ENCODE measurements around the gene TNIP1.
A peak's percentile ranks its signal among the peaks of the same experiment; 100 is the strongest.

TNIP1 gene

DNA sequence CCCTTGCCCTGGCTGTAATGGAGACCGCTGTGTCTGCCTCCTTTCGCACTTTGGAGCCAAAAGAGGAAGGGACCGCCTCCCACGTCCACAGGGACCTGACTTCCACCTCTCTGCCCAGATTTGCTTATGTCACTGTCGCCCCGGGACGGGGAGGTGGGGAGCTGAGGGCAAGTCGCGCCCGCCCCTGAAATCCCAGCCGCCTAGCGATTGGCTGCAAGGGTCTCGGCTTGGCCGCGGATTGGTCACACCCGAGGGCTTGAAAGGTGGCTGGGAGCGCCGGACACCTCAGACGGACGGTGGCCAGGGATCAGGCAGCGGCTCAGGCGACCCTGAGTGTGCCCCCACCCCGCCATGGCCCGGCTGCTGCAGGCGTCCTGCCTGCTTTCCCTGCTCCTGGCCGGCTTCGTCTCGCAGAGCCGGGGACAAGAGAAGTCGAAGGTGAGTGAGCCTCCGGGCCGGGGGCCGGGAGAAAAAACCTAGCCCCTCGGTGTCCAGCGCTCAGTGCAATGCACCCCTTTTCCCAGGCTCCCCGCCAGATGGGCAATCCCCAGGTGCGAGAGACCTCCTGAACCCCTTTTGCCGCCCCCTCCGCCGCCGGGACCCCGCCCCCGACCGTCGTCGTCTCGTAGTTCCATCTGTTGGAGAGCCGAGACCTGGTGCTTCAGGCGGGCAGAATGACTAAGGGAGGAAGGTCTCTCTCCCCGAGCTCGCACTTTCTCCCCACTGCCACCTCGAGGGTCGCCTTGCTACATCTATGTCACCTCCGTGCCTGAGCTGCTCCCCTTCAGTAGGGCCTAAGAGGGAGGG, 60.3 kb downstream of the TNIP1 start, which contains the start of gene GPX3:
GPX3 (plus strand) TSS at position 288 of the 807 bp plus-strand sequence; CDS start at position 352, 64 bp downstream.
- Histone ChIP-seq H3K9me3 (no peaks in the 10 kb centered on the region), H3K4me2 (peak within 1 kb of the TSS; percentile 99), H3K9ac (peak within 1 kb of the TSS; percentile 66; the same call in 1 of the 2 replicates), H3K27me3 (peaks cover 28% of the 10 kb centered on the region), H3K27ac (no peak within 1 kb of the TSS), H4K20me1 (peaks cover 14% of the 10 kb centered on the region; the same call in 1 of the 2 replicates), H3K4me3 (peak within 1 kb of the TSS; percentile 71), H3K36me3 (peaks cover 12% of the 10 kb centered on the region; the same call in 1 of the 2 replicates), H3K4me1 (peaks cover 37% of the 10 kb centered on the region)
- no peak for TF ChIP-seq Cebpa-rat (IDR thresholded peaks at IDR 0.05)

DNA sequence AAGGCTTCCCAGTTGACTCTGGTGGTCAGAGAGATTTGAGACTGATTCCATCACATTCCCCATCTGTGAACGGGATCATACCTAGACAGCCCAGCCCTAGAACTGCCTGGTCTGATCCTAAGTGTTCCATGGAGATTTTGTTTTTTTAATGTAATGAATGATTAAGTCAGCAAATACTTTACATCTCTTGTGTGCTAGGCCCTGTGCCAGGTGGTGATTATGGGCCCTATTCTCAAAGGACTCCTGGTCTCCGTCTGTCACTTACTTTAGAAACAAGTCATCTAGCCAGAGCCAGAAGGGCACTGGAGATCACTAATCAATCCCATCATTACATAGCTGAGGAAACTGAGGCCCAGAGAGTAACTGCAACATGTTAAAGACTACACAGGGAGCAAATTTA, 61.5 kb downstream of the TNIP1 start:
- Histone ChIP-seq H3K9me3 (no peaks in the 10 kb centered on the region), H3K4me1 (peaks cover 37% of the 10 kb centered on the region), H3K27me3 (peaks cover 28% of the 10 kb centered on the region), H3K27ac (no peak overlapping the region), H3K36me3 (peaks cover 3% of the 10 kb centered on the region; the same call in 1 of the 2 replicates), H4K20me1 (peaks cover 14% of the 10 kb centered on the region; the same call in 1 of the 2 replicates), H3K4me2 (0 out of 2 replicates have a peak overlapping the region, but pooled peaks have one; percentile 99), H3K4me3 (no peak overlapping the region), H3K9ac (no peak overlapping the region)
- no peak for TF ChIP-seq Cebpa-rat (IDR thresholded peaks at IDR 0.05)

DNA sequence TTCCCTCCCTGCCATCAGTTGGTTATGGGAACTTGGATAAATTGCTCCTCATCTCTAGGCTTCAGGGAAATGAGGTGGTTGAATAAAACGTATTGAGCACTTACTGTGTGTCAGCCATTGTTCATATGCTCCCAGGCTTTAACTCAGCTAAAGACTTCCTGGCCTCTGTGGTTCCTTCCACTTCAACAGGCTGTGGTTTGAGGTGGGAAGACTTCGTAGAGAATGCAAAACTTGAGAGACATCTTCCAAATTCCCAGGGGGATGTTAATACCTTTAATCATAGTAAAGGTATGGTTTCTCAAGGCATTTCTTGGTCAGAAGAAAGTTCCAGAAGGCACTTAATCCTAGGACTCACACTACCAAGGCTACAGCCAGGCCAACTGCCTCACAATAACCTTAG, 62.0 kb downstream of the TNIP1 start:
- H3K27me3 ChIP-seq, result peaks cover 28% of the 10 kb centered on the region
- H3K4me2 ChIP-seq, result 0 out of 2 replicates have a peak overlapping the region, but pooled peaks have one; percentile 99
- H3K4me1 ChIP-seq, result peaks cover 37% of the 10 kb centered on the region
- no peak overlapping the region for H3K27ac ChIP-seq
- no peak overlapping the region for H3K9ac ChIP-seq
- no peaks in the 10 kb centered on the region; the same call in 1 of the 2 replicates for H3K36me3 ChIP-seq
- H4K20me1 ChIP-seq, result peaks cover 14% of the 10 kb centered on the region; the same call in 1 of the 2 replicates
- H3K4me3 ChIP-seq, result no peak overlapping the region
- H3K9me3 ChIP-seq, result no peaks in the 10 kb centered on the region
- TF ChIP-seq Cebpa-rat (IDR thresholded peaks at IDR 0.05), result no peak

DNA sequence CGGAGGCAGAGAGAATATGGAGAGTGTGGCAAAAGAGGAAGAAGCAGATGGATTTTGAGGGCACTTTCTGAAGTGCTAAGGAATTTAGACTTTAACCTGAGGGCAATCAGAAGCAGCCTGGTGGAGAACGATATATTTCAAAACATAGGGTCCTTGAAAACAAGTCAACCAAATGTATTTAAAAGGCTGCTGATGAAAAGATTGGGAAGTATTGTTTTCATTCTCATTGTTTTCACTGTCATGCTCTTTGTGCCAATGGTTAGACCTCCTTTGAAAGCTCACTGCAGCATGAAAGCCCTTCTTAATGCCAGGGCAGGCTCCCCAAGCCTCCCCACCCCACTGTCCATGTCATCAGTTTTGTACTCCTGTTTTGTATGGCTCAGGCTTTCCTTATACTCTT, 62.9 kb downstream of the TNIP1 start:
- no peaks in the 10 kb centered on the region for H3K36me3 ChIP-seq
- no peak overlapping the region for H3K4me3 ChIP-seq
- H4K20me1 ChIP-seq, result peaks cover 14% of the 10 kb centered on the region; the same call in 1 of the 2 replicates
- H3K9me3 ChIP-seq, result no peaks in the 10 kb centered on the region
- peaks cover 28% of the 10 kb centered on the region for H3K27me3 ChIP-seq
- no peak overlapping the region for H3K27ac ChIP-seq
- TF ChIP-seq Cebpa-rat (IDR thresholded peaks at IDR 0.05), result no peak
- no peak overlapping the region for H3K9ac ChIP-seq
- no peak overlapping the region for H3K4me2 ChIP-seq
- H3K4me1 ChIP-seq, result peaks cover 37% of the 10 kb centered on the region

DNA sequence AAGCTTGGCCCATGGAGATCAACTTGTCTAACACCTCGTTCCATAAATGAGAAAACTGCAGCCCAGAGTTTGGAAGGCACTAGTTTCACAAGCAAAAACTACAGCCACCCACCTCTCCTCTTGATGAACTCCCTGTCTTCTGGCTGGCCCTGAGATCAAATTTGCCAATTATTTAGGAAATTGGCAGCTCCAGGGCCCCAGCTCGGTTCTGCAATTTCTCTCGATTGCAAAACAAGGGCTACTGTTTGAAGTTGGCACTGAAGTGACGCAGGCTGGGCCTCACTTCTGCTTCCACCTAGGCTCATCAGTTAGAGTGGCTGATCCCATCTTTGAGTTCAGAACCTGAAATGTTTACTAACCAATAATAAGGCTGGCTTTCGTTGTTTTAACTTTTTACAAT, 64.1 kb downstream of the TNIP1 start:
- H3K9ac ChIP-seq, result no peak overlapping the region
- no peaks in the 10 kb centered on the region for H3K9me3 ChIP-seq
- no peak overlapping the region for H3K4me2 ChIP-seq
- H3K27ac ChIP-seq, result no peak overlapping the region
- peaks cover 22% of the 10 kb centered on the region for H3K27me3 ChIP-seq
- H3K4me1 ChIP-seq, result peaks cover 33% of the 10 kb centered on the region
- H3K4me3 ChIP-seq, result no peak overlapping the region
- peaks cover 10% of the 10 kb centered on the region; the same call in 1 of the 2 replicates for H4K20me1 ChIP-seq
- TF ChIP-seq Cebpa-rat (IDR thresholded peaks at IDR 0.05), result no peak
- no peaks in the 10 kb centered on the region for H3K36me3 ChIP-seq

DNA sequence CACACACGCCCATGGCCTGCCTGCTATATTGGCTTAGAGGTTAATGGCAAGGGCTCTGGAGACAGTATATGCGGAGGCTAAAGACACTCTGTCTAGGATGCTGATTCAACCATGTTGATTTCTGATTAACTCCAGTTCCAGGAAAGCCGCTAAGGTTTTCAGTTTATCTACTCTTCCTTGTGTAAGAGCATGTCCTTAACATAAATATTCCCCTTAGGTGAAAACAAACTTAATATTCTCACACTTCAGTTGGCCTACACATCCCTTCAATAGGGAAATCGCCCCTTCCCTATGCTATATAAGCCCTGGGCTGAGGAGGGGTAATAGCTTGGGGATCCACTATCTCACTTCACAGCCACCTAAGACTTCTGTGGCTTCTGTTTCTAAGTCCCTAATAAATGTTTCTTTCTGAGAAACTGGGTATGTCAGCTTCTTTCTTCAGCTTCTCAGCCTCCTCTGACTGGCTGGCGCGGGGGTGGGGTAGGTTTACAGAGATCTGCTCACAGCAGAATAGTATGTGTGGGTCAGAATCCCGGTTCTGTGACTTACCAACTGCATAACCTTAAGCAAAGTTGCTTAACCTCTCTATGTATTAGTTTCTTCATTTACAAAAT, 64.8 kb downstream of the TNIP1 start:
- H3K4me1 ChIP-seq, result peaks cover 27% of the 10 kb centered on the region
- H3K27ac ChIP-seq, result no peak overlapping the region
- no peak overlapping the region for H3K4me2 ChIP-seq
- H3K9me3 ChIP-seq, result no peaks in the 10 kb centered on the region
- H4K20me1 ChIP-seq, result peaks cover 4% of the 10 kb centered on the region; the same call in 1 of the 2 replicates
- H3K9ac ChIP-seq, result no peak overlapping the region
- H3K27me3 ChIP-seq, result peaks cover 15% of the 10 kb centered on the region
- H3K36me3 ChIP-seq, result no peaks in the 10 kb centered on the region
- H3K4me3 ChIP-seq, result no peak overlapping the region
- no peak for TF ChIP-seq Cebpa-rat (IDR thresholded peaks at IDR 0.05)

DNA sequence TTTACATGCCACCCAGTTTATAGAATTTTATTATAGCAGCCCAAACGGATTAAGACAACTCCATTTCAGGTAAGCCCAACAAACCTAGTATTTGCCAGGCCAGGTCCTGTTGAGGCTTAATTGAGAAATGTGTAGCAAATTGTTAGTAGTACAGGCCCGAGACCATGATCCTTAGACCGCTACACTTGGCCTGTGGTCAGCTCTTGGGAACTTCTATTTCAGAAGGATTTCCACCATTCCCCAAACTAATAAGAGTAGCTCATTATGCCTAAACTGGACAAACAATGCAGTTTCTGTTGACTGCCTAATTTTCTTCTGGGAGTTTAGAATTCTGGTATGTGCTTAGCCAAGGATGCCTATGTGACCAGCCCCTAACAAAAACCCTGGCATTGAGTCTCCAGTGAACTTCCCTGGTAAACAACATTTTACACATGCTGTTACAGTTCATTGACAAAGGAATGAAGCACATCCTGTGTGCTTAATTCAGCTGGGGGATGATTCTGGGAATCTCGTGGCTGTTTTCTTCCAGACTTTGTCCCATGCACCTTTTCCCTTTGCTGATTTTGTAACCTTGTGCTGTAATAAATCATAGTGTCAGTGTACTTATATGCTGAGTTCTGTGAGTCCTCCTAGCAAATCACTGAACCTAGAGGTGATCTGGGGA, 66.0 kb downstream of the TNIP1 start:
- Histone ChIP-seq H3K4me1 (peaks cover 14% of the 10 kb centered on the region), H3K27ac (no peak overlapping the region), H3K36me3 (no peaks in the 10 kb centered on the region), H3K4me2 (no peak overlapping the region), H3K9ac (no peak overlapping the region), H4K20me1 (no peaks in the 10 kb centered on the region), H3K27me3 (peaks cover 4% of the 10 kb centered on the region; the same call in 1 of the 2 replicates), H3K9me3 (no peaks in the 10 kb centered on the region), H3K4me3 (no peak overlapping the region)
- TF ChIP-seq Cebpa-rat (IDR thresholded peaks at IDR 0.05), result no peak

DNA sequence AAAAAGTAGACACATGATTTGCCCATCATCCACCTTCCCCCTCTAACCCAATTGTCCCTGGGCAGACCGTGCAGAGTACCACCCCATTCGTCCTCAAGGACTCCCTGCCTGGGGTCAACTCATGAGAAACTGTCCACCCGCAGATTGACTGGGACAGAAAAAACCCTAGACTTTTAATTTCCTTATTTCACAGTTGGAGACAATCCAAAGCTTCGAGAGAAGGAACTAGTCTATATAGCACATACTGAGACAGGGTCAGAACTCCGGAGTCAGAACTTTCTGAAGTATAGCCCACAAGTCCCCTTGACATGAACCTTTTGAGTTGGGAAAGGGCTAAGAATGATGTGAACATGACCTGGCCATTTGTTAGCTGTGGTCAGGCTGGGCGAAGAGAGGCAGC, 68.0 kb downstream of the TNIP1 start:
- H3K27me3 ChIP-seq, result no peaks in the 10 kb centered on the region
- H3K4me2 ChIP-seq, result no peak overlapping the region
- no peak overlapping the region for H3K4me3 ChIP-seq

DNA sequence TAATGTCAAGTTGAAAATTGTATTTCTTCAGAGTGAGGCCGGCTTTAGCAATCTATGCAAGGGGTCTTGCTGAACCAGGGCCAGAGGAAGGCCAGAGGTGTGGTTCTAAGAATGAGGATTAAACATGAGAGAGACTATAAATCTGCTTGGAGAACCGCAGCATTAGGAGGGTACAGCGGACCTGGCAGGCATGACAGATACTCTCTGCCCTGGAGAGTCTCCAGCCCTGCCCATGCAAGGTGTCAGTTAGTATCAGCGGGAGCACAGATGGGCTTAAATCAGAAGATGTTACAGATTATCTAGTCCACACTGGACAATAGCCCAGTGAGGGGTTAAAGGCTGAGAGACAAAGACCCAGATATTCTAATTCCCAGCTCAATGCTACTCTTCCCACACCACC, 71.9 kb downstream of the TNIP1 start:
- TF ChIP-seq Cebpa-rat (IDR thresholded peaks at IDR 0.05), result no peak
- Histone ChIP-seq H3K36me3 (no peaks in the 10 kb centered on the region), H4K20me1 (no peaks in the 10 kb centered on the region), H3K9ac (no peak overlapping the region), H3K4me2 (no peak overlapping the region), H3K4me3 (no peak overlapping the region), H3K27me3 (no peaks in the 10 kb centered on the region), H3K9me3 (no peaks in the 10 kb centered on the region), H3K4me1 (no peaks in the 10 kb centered on the region), H3K27ac (no peak overlapping the region)

More for the DNA sequence above, 68.0 kb downstream of the TNIP1 start:
- Histone ChIP-seq H3K4me1 (no peaks in the 10 kb centered on the region), H4K20me1 (no peaks in the 10 kb centered on the region), H3K9me3 (no peaks in the 10 kb centered on the region), H3K9ac (no peak overlapping the region), H3K27ac (no peak overlapping the region), H3K36me3 (no peaks in the 10 kb centered on the region)
- no peak for TF ChIP-seq Cebpa-rat (IDR thresholded peaks at IDR 0.05)
